SU-DHL-6 (cell line): ENCODE measurements around the gene TTC22.
A peak's percentile ranks its signal among the peaks of the same experiment; 100 is the strongest.

ENCODE experiments used
- H2AFZ ChIP-seq: fragments of 200-600 bp; sonication (generic); 2 replicates; pipeline ENCODE4 v1.6.1; 2014; ENCODE audit warnings: low read depth, mild to moderate bottlenecking, moderate library complexity, mixed read lengths, antibody characterized with exemption, low read length; ENCODE audit not compliant: severe bottlenecking
- H3F3A ChIP-seq: fragments of 200-600 bp; shearing (Covaris generic); 2 replicates; pipeline ENCODE4 v1.6.0; 2016; ENCODE audit warnings: antibody characterized with exemption, mild to moderate bottlenecking; ENCODE audit not compliant: insufficient read depth
- H3K27ac ChIP-seq: fragments of 200-600 bp; sonication (generic); 2 replicates; pipeline ENCODE4 v1.5.1; 2016; ENCODE audit warnings: low read depth, mild to moderate bottlenecking, low read length, moderate library complexity, mixed read lengths
- H3K27me3 ChIP-seq: fragments of 200-600 bp; sonication (generic), shearing (Covaris generic); 2 replicates; pipeline ENCODE4 v1.6.0; 2014; ENCODE audit warnings: mild to moderate bottlenecking, low read length
- H3K36me3 ChIP-seq: fragments of 200-600 bp; sonication (generic); 2 replicates; pipeline ENCODE4 v1.6.1; 2014; ENCODE audit warnings: mild to moderate bottlenecking, low read length, mixed read lengths
- H3K4me2 ChIP-seq: fragments of 300-600, 200-600 bp; shearing (Covaris generic), sonication (generic); 2 replicates; pipeline ENCODE4 v1.6.0; 2014; ENCODE audit warnings: low read length, low read depth, mild to moderate bottlenecking; ENCODE audit not compliant: poor library complexity, severe bottlenecking
- H3K4me3 ChIP-seq: fragments of 200-600 bp; sonication (generic); 2 replicates; pipeline ENCODE4 v1.5.1; 2014; ENCODE audit warnings: antibody characterized with exemption, low read length, mild to moderate bottlenecking, mixed read lengths; ENCODE audit not compliant: insufficient read depth, poor library complexity, severe bottlenecking
- H3K79me2 ChIP-seq: fragments of 200-600 bp; sonication (generic); 2 replicates; pipeline ENCODE4 v1.6.1; 2014; ENCODE audit warnings: mild to moderate bottlenecking, low read length, moderate library complexity; ENCODE audit not compliant: insufficient read depth
- H3K9ac ChIP-seq: fragments of 200-600 bp; sonication (generic); 2 replicates; pipeline ENCODE4 v1.7.0; 2014; ENCODE audit warnings: mild to moderate bottlenecking, low read length
- H3K9me2 ChIP-seq: fragments of 200-600 bp; sonication (generic); replicated peaks from 2 replicates; pipeline ENCODE4 v1.6.1; 2014; ENCODE audit warnings: low read length; ENCODE audit not compliant: insufficient read depth
- H3K9me3 ChIP-seq: fragments of 200-600 bp; sonication (generic); 2 replicates; pipeline ENCODE4 v1.6.1; 2014; ENCODE audit warnings: low read length, mixed read lengths; ENCODE audit not compliant: insufficient read depth
- H4K20me1 ChIP-seq: fragments of 200-600 bp; sonication (generic); 2 replicates; pipeline ENCODE4 v1.6.1; 2014; ENCODE audit warnings: low read depth, mild to moderate bottlenecking, antibody characterized with exemption, low read length, moderate library complexity, mixed read lengths
- CTCF ChIP-seq: fragments of 200-600 bp; sonication (generic); IDR thresholded peaks from one replicate; pipeline ENCODE4 v1.5.1; 2017; ENCODE audit warnings: antibody characterized with exemption, mild to moderate bottlenecking, low read length, moderate library complexity; ENCODE audit not compliant: insufficient read depth, poor library complexity, severe bottlenecking
- EZH2phosphoT487 ChIP-seq: fragments of 200-600 bp; sonication (generic), shearing (Covaris generic); conservative IDR thresholded peaks from 2 replicates; pipeline ENCODE4 v1.6.1; 2018; ENCODE audit warnings: mild to moderate bottlenecking, antibody characterized with exemption, low read length, moderate library complexity, mixed read lengths

TTC22 gene

GRCh38 chr1:54764922-54765561 lies 36.1 kb downstream of the TTC22 start:
- Histone ChIP-seq H3K27ac (no peak overlapping the region), H3K9me3 (no peaks in the 10 kb centered on the region), H3K4me2 (peak overlapping the region; percentile 94), H4K20me1 (no peaks in the 10 kb centered on the region), H3K9ac (peak overlapping the region; percentile 42), H3K27me3 (no peaks in the 10 kb centered on the region), H3F3A (no peaks in the 10 kb centered on the region), H3K79me2 (peaks cover 11% of the 10 kb centered on the region; the same call in 1 of the 2 replicates), H3K9me2 (no peaks in the 10 kb centered on the region), H2AFZ (peak overlapping the region; percentile 98), H3K4me3 (peak overlapping the region; percentile 59), H3K36me3 (no peaks in the 10 kb centered on the region)
- TF ChIP-seq EZH2phosphoT487 = no peak
- no peak for TF ChIP-seq CTCF

GRCh38 chr1:54764133-54764921 lies 36.8 kb downstream of the TTC22 start, which contains the start of gene PARS2:
PARS2 (minus strand) TSS chr1:54764523; CDS start chr1:54759161, 5,362 bp downstream.
- Histone ChIP-seq H3K9ac (peak within 1 kb of the TSS; percentile 87), H4K20me1 (no peaks in the 10 kb centered on the region), H2AFZ (peak within 1 kb of the TSS; percentile 98), H3K27me3 (no peaks in the 10 kb centered on the region), H3K4me3 (peak within 1 kb of the TSS; percentile 95), H3K4me2 (peak within 1 kb of the TSS; percentile 94), H3K36me3 (no peaks in the 10 kb centered on the region), H3K79me2 (peaks cover 11% of the 10 kb centered on the region; the same call in 1 of the 2 replicates), H3F3A (no peaks in the 10 kb centered on the region), H3K27ac (no peak within 1 kb of the TSS), H3K9me2 (no peaks in the 10 kb centered on the region), H3K9me3 (no peaks in the 10 kb centered on the region)
- TF ChIP-seq EZH2phosphoT487 (no peak), CTCF (no peak)

- Histone ChIP-seq H3K9me2 (no peaks in the 10 kb centered on the region), H3K4me2 (peak overlapping the region; percentile 86), H4K20me1 (no peaks in the 10 kb centered on the region), H3K36me3 (no peaks in the 10 kb centered on the region), H3K79me2 (peaks cover 11% of the 10 kb centered on the region; the same call in 1 of the 2 replicates), H3K27me3 (no peaks in the 10 kb centered on the region), H3K9me3 (no peaks in the 10 kb centered on the region), H2AFZ (peak overlapping the region; percentile 78), H3K9ac (peak overlapping the region; percentile 87), H3K27ac (no peak overlapping the region), H3F3A (no peaks in the 10 kb centered on the region), H3K4me3 (peak overlapping the region; percentile 95)
- TF ChIP-seq EZH2phosphoT487 (no peak), CTCF (no peak)
Measured at GRCh38 chr1:54763816-54764132, 37.3 kb downstream of the TTC22 start.
